ENCODE results near the gene PARD6A. TPM values are rescaled to one million over a fixed set of nuclear protein-coding genes. Genes with fewer than 3 reads are reported as not detected.

Gene PARD6A
- polyA plus RNA-seq, 1 donor (not counting 4 experiments of a cell fraction or from before 2014, with no cell fraction given) = 0.20 TPM

DNA sequence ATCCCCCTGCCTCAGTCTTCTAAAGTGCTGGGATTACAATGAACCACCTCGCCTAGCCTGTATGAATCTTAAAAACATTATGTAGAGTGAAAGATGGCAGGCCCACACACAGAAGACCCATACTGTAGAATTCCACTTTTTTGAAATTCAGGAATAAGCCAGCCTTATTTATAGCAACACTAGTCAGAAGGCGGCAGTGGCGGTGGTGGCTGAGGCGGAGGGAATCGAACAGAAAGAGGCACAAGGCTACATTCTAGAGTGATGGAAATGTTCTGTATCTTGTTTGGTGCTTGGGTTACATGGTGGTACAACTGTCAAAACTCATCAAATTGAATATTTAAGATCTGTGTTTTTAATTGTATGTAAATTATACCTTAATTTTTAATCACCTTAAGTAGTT is 47.0 kb downstream of the PARD6A start:
- H3K9me1 ChIP-seq (ENCODE audit: control insufficient read depth, extremely low read depth, insufficient read depth, low read length) = peaks cover 5% of the 10 kb centered on the region
- no peak overlapping the region for H3K4me3 ChIP-seq (ENCODE audit: control insufficient read depth in 2 of 3, extremely low read depth in 1 of 3, insufficient read depth in 2 of 3, low read depth in 1 of 3, low read length in 3 of 3)
- FAIRE-seq (no peak), DNase-seq (ENCODE audit: low read depth, low spot score) (no peak)
- H3K36me3 ChIP-seq (ENCODE audit: control insufficient read depth in 2 of 2, extremely low read depth in 1 of 2, insufficient read depth in 2 of 2, low read length in 2 of 2) = peaks cover 0 to 4% of the 10 kb centered on the region in 2 experiments
- no peak overlapping the region for H2AFZ ChIP-seq (ENCODE audit: control insufficient read depth, low read length)
- H3K27me3 ChIP-seq (ENCODE audit: control insufficient read depth, extremely low read depth, insufficient read depth, low read length) = no peaks in the 10 kb centered on the region
- no peak overlapping the region for H3K4me2 ChIP-seq (ENCODE audit: control insufficient read depth, extremely low read depth, insufficient read depth, low read depth, low read length)
- no peaks in the 10 kb centered on the region for H3K9me3 ChIP-seq (ENCODE audit: control insufficient read depth, low read depth, low read length)
- TF ChIP-seq, protein P1, sequence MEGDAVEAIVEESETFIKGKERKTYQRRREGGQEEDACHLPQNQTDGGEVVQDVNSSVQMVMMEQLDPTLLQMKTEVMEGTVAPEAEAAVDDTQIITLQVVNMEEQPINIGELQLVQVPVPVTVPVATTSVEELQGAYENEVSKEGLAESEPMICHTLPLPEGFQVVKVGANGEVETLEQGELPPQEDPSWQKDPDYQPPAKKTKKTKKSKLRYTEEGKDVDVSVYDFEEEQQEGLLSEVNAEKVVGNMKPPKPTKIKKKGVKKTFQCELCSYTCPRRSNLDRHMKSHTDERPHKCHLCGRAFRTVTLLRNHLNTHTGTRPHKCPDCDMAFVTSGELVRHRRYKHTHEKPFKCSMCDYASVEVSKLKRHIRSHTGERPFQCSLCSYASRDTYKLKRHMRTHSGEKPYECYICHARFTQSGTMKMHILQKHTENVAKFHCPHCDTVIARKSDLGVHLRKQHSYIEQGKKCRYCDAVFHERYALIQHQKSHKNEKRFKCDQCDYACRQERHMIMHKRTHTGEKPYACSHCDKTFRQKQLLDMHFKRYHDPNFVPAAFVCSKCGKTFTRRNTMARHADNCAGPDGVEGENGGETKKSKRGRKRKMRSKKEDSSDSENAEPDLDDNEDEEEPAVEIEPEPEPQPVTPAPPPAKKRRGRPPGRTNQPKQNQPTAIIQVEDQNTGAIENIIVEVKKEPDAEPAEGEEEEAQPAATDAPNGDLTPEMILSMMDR (optimal IDR thresholded peaks at IDR 0.05 in 1 of 3, IDR thresholded peaks at IDR 0.05 in 1 of 3, conservative IDR thresholded peaks at IDR 0.05 in 1 of 3; ENCODE audit: extremely low read depth in 1 of 3, insufficient read depth in 2 of 3, low read length in 3 of 3) = no peak
- TF ChIP-seq EZH2 (IDR thresholded peaks at IDR 0.05; ENCODE audit: low read length) = no peak
- H3K9ac ChIP-seq (ENCODE audit: control insufficient read depth, extremely low read depth, insufficient read depth, low read length) = no peak overlapping the region
- H3K4me1 ChIP-seq (ENCODE audit: control insufficient read depth, extremely low read depth, insufficient read depth, low read length) = peaks cover 9% of the 10 kb centered on the region
- peaks cover 64% of the 10 kb centered on the region for H3K79me2 ChIP-seq (ENCODE audit: control insufficient read depth, insufficient read depth, low read length)
- H4K20me1 ChIP-seq (ENCODE audit: control insufficient read depth, extremely low read depth, insufficient read depth, low read length) = peaks cover 3% of the 10 kb centered on the region
- H3K27ac ChIP-seq (ENCODE audit: control insufficient read depth, insufficient read depth, low read length) = no peak overlapping the region
- dilution Hi-C loops (cut with MboI; ENCODE audit: extremely low pct_ligation_motif_present, low sequenced_read_pairs) = no loop called here

DNA sequence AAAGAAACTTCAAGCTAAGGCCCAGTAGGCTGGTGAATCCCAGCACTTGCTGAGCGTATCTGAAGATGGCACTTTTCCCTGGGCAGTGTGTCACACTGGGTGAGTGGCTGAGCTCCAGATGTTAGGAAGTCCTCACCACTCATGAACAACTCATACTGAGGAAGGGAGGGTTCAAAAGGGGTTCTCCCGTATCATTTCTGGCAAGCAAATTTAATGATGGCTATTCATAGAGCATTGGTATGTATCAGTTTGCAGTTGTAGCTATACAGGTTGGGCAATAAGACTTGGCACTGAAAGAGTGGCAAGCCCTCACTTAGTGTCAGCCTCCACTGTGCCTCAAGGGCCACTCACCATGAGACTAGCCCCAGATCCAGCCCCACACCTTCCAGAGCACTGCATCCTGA is 47.6 kb downstream of the PARD6A start:
- Histone ChIP-seq H3K4me3 (ENCODE audit: control insufficient read depth in 2 of 3, extremely low read depth in 1 of 3, insufficient read depth in 2 of 3, low read depth in 1 of 3, low read length in 3 of 3) (no peak overlapping the region), H3K9ac (ENCODE audit: control insufficient read depth, extremely low read depth, insufficient read depth, low read length) (no peak overlapping the region), H3K27me3 (ENCODE audit: control insufficient read depth, extremely low read depth, insufficient read depth, low read length) (no peaks in the 10 kb centered on the region), H3K27ac (ENCODE audit: control insufficient read depth, insufficient read depth, low read length) (no peak overlapping the region), H3K4me2 (ENCODE audit: control insufficient read depth, extremely low read depth, insufficient read depth, low read depth, low read length) (no peak overlapping the region), H3K4me1 (ENCODE audit: control insufficient read depth, extremely low read depth, insufficient read depth, low read length) (peaks cover 9% of the 10 kb centered on the region), H3K36me3 (ENCODE audit: control insufficient read depth in 2 of 2, extremely low read depth in 1 of 2, insufficient read depth in 2 of 2, low read length in 2 of 2) (peaks cover 0 to 4% of the 10 kb centered on the region in 2 experiments), H3K79me2 (ENCODE audit: control insufficient read depth, insufficient read depth, low read length) (peaks cover 68% of the 10 kb centered on the region), H4K20me1 (ENCODE audit: control insufficient read depth, extremely low read depth, insufficient read depth, low read length) (peaks cover 3% of the 10 kb centered on the region), H3K9me1 (ENCODE audit: control insufficient read depth, extremely low read depth, insufficient read depth, low read length) (peaks cover 5% of the 10 kb centered on the region), H3K9me3 (ENCODE audit: control insufficient read depth, low read depth, low read length) (no peaks in the 10 kb centered on the region), H2AFZ (ENCODE audit: control insufficient read depth, low read length) (no peak overlapping the region)
- DNase-seq (ENCODE audit: low read depth, low spot score) = no peak
- no peak for FAIRE-seq
- TF ChIP-seq, protein P1 (optimal IDR thresholded peaks at IDR 0.05 in 1 of 3, IDR thresholded peaks at IDR 0.05 in 1 of 3, conservative IDR thresholded peaks at IDR 0.05 in 1 of 3; ENCODE audit: extremely low read depth in 1 of 3, insufficient read depth in 2 of 3, low read length in 3 of 3) = no peak
- TF ChIP-seq EZH2 (IDR thresholded peaks at IDR 0.05; ENCODE audit: low read length) = no peak
- dilution Hi-C loops (cut with MboI; ENCODE audit: extremely low pct_ligation_motif_present, low sequenced_read_pairs) = no loop called here

Measured in keratinocyte (primary cell).